GM18909 (cell line): ENCODE measurements around the gene REX1BD.
"Not testable (repeated sequence)": the region's sequence is repeated elsewhere in the genome, so short reads cannot be mapped to it uniquely, and the experiment has no call there.

ENCODE experiments used
- ATAC-seq: cut with Tn5 transposase; IDR thresholded peaks from one replicate; pipeline ENCODE4 v1.9.1; 2021; ENCODE audit warnings: mild to moderate bottlenecking; ENCODE audit not compliant: unreplicated experiment, poor library complexity

Gene REX1BD

GRCh38 chr19:18576383-18576782 is 12.2 kb upstream of the REX1BD start:
- no peak for ATAC-seq

GRCh38 chr19:18577365-18577914 is 11.2 kb upstream of the REX1BD start:
- ATAC-seq, result no peak

- no peak for ATAC-seq
Measured at GRCh38 chr19:18580311-18580710, 8.3 kb upstream of the REX1BD start.

- no peak for ATAC-seq
Measured at GRCh38 chr19:18586306-18586705, 2.3 kb upstream of the REX1BD start.

GRCh38 chr19:18587561-18587960 is 1.0 kb upstream of the REX1BD start:
- no peak for ATAC-seq

- ATAC-seq, result no peak
Measured at GRCh38 chr19:18587962-18588610, 512 bp upstream of the REX1BD start.

GRCh38 chr19:18589380-18590272 is 1.0 kb downstream of the REX1BD start:
- ATAC-seq, result peak; percentile 36

GRCh38 chr19:18590273-18591272 is 2.0 kb downstream of the REX1BD start:
- no peak for ATAC-seq

- no peak for ATAC-seq
Measured at GRCh38 chr19:18591735-18592385, 3.3 kb downstream of the REX1BD start.

- ATAC-seq, result not testable (repeated sequence)
Measured at GRCh38 chr19:18592732-18593131, 4.1 kb downstream of the REX1BD start.

GRCh38 chr19:18593367-18594095 is 4.9 kb downstream of the REX1BD start:
- ATAC-seq, result no peak

GRCh38 chr19:18594096-18594823 is 5.7 kb downstream of the REX1BD start:
- ATAC-seq, result peak; percentile 65

- ATAC-seq, result no peak
Measured at GRCh38 chr19:18594824-18595373, 6.3 kb downstream of the REX1BD start.

- ATAC-seq, result no peak
Measured at GRCh38 chr19:18595475-18595874, 6.9 kb downstream of the REX1BD start.

GRCh38 chr19:18596752-18597157 is 8.2 kb downstream of the REX1BD start:
- ATAC-seq, result no peak

GRCh38 chr19:18597809-18598660 is 9.4 kb downstream of the REX1BD start:
- no peak for ATAC-seq

GRCh38 chr19:18599485-18599884 is 10.9 kb downstream of the REX1BD start:
- ATAC-seq, result no peak
